Anterior cingulate cortex (tissue), 58 donors: Measurements from ENCODE around the gene BTRC.

Experiments
- DNase-seq, 58 donors: peaks; one replicate each; lab custom pipeline; 2025; lab: John Stamatoyannopoulos, UW

Gene BTRC

GRCh38 chr10:101507828-101508227 is 153.9 kb downstream of the BTRC start:
- DNase-seq: no peak

GRCh38 chr10:101511938-101512337 is 158.0 kb downstream of the BTRC start:
- DNase-seq: no peak

GRCh38 chr10:101512738-101513137 is 158.8 kb downstream of the BTRC start:
- DNase-seq: peak in 2 of 58 donors; percentile 5 to 33

GRCh38 chr10:101513733-101514132 is 159.8 kb downstream of the BTRC start:
- no peak for DNase-seq

GRCh38 chr10:101525848-101526247 is 171.9 kb downstream of the BTRC start:
- DNase-seq: peak in 10 of 58 donors; percentile 1 to 42 (median 11)

GRCh38 chr10:101529207-101529606 is 175.2 kb downstream of the BTRC start:
- no peak for DNase-seq

- DNase-seq: peak in 2 of 58 donors; percentile 5 to 27
Measured at GRCh38 chr10:101529725-101530553, 176.0 kb downstream of the BTRC start.

GRCh38 chr10:101535949-101536348 is 182.0 kb downstream of the BTRC start:
- DNase-seq: no peak

- DNase-seq: no peak
Measured at GRCh38 chr10:101536800-101537199, 182.8 kb downstream of the BTRC start.

GRCh38 chr10:101538446-101538845 is 184.5 kb downstream of the BTRC start:
- DNase-seq: no peak

- no peak for DNase-seq
Measured at GRCh38 chr10:101545898-101546297, 191.9 kb downstream of the BTRC start.

- no peak for DNase-seq
Measured at GRCh38 chr10:101550965-101551364, 197.0 kb downstream of the BTRC start.

GRCh38 chr10:101552442-101552841 is 198.5 kb downstream of the BTRC start:
- DNase-seq: no peak

- DNase-seq: no peak
Measured at GRCh38 chr10:101557541-101557940, 203.6 kb downstream of the BTRC start.

- DNase-seq: no peak
Measured at GRCh38 chr10:101558204-101558603, 204.2 kb downstream of the BTRC start.

GRCh38 chr10:101558671-101559595 is 205.0 kb downstream of the BTRC start:
- DNase-seq: no peak

GRCh38 chr10:101559596-101560297 is 205.8 kb downstream of the BTRC start:
- no peak for DNase-seq

- no peak for DNase-seq
Measured at GRCh38 chr10:101560298-101561067, 206.5 kb downstream of the BTRC start.

GRCh38 chr10:101561068-101561915 is 207.3 kb downstream of the BTRC start:
- no peak for DNase-seq
